ENCODE results near the gene INSL3. TPM values are rescaled to one million over a fixed set of nuclear protein-coding genes. Genes with fewer than 3 reads are reported as not detected.

The INSL3 gene
- total RNA-seq, 2 donors from 2014 or later = 7.6 to 8.3 TPM

DNA sequence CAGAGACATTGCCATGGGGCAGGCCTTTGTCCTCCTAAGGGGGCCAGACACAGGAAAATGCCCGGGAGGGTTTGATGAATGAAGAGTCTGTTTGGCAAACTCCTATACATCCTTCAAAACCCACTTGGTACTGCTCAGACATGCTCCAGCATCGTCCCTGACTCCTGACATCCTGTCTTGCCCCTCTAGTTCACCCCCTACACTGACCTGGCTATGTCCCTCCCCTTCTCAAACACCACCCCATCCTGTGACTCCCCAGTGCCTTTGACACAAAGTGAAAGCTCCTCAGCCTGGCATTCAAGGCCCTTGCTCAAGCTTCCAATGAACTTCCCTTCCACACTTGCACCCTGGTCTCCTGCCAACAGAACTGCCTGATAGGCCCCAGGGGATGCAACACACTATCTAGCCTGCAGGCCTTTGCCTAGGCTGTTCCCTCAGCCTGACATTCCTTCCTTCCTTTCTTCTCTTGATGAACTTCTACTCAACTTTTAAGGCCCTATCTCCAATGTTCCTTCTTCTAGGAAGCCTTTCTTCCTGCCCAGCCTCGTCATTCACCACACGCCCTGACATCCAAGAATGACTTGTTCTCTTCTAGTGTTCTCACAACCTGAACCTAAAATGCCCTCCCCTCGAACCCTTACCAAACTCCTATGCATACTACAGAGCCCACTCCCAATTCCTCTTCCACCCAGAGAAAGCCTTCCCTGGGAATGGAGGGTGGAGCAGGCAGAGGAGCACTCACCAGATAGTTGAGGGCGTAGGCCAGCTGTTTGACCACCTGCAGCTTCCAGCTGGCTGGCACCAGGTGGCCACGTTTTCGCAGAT is 14.1 kb upstream of the INSL3 start:
- Mint-ChIP-seq H3K4me3 (no peak overlapping the region), H3K27ac (peak overlapping the region; percentile 55), H3K36me3 (ENCODE audit: low read depth) (peaks cover 99% of the 10 kb centered on the region), H3K9me3 (no peaks in the 10 kb centered on the region), H3K4me1 (peaks cover 17% of the 10 kb centered on the region), H3K27me3 (no peaks in the 10 kb centered on the region)
- no peak for ATAC-seq (replicated peaks)

DNA sequence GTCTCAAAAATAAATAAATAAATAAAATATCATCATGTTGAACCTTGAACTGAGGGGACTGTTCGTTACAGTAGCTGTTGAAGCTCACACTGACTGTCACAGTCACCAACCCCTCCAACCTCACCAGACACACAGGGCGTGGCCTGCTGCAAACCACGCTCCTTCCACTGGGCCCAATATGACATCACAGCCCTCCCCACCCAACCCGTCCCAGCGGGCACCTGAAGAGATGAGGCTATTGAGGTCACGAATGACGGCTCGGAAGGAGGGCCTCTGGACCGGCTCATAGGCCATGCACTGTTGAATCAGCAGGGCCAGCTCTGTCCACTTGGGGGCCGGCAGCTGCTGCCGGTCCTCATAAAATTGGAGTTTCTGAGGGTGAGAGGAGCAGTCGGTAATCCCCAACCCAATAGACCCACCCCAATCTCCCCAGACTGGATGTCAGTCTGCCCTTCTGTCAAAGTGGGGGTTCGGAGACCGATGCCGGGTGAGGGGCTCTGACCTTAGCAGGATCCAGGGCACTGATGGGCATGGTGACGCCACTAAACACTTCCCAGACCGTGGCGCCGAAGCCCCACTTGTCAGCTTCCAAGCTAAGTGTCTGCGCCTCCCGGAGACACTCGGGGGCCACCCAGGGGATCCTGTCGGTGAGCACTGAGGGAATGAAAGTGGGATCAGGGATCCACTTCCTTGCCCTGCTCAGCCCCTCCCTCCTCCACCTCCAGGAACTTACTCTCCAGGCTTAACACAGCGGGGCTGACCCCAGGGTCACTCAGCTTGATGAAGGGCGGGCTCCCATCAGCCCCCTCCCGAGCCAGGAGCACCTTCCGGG is 13.2 kb upstream of the INSL3 start:
- Mint-ChIP-seq H3K9me3 (no peaks in the 10 kb centered on the region), H3K4me1 (peaks cover 17% of the 10 kb centered on the region), H3K4me3 (no peak overlapping the region), H3K27me3 (no peaks in the 10 kb centered on the region), H3K27ac (peak overlapping the region; percentile 55), H3K36me3 (ENCODE audit: low read depth) (peaks cover 99% of the 10 kb centered on the region)
- ATAC-seq (replicated peaks) = peak; percentile 31

DNA sequence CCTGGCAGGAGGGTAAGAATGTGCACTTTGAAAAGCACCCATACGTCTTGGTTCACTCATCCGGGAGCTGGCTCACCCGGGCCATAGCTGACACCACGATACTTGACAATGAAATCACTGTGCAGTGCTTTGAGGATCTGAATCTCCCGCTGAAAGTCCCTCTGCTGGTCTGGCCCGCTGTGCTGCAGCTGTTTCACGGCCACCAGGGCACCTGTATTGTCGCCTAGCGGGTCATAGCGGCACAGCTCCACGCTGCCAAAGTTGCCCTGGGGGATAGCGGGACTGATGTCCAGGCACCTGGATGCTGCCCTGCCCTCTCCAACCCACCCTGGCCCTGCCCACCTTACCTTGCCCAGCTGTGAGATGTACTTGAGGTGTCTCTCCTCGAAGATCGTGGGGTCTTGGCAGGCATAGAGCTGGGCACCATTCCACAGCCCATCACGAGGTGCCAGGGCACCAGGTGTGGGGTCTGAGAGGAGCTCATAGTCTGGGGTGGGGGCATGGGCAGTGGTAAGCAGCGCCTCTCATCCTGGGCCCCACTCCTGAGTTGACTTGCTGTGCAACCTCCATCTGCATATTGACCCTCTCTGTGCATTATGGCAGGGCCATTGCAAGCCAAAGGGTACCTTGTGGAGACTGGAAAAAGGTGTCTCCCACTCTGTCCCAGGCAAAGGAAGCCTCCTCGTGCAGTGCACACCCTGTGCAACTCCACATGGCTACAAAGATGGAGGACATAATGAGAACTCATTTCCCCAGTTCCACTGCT is 11.3 kb upstream of the INSL3 start:
- peaks cover 17% of the 10 kb centered on the region for H3K4me1 Mint-ChIP-seq
- no peak overlapping the region for H3K27ac Mint-ChIP-seq
- ATAC-seq (replicated peaks) = no peak
- H3K36me3 Mint-ChIP-seq (ENCODE audit: low read depth) = peaks cover 97% of the 10 kb centered on the region
- H3K27me3 Mint-ChIP-seq = no peaks in the 10 kb centered on the region
- no peaks in the 10 kb centered on the region for H3K9me3 Mint-ChIP-seq
- no peak overlapping the region for H3K4me3 Mint-ChIP-seq

DNA sequence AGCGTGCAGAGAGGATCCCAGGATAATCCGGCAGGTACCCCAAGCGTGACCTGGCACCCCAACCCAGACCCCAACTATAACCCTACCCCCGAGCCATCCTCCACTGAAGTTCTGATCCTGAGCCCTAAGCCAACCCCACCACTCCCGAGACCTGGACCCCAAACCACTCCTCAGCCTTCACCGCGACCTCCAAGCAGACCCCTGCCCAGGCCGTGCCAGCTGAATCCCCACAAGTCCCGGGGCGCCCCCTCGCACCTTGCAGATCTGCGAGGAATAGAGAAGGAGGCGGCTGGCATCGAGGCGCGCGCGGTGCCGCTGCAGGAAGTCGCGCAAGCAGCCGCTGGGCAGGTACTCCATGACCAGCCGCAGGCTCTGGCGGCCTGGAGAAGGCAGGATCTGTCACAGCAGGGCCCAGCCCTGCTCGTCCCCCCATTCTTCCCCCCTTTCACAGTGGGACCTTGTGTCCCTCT is 10.1 kb upstream of the INSL3 start:
- no peak overlapping the region for H3K4me3 Mint-ChIP-seq
- H3K9me3 Mint-ChIP-seq = no peaks in the 10 kb centered on the region
- H3K4me1 Mint-ChIP-seq = peaks cover 14% of the 10 kb centered on the region
- H3K27me3 Mint-ChIP-seq = no peaks in the 10 kb centered on the region
- H3K36me3 Mint-ChIP-seq (ENCODE audit: low read depth) = peaks cover 97% of the 10 kb centered on the region
- no peak overlapping the region for H3K27ac Mint-ChIP-seq
- no peak for ATAC-seq (replicated peaks)

DNA sequence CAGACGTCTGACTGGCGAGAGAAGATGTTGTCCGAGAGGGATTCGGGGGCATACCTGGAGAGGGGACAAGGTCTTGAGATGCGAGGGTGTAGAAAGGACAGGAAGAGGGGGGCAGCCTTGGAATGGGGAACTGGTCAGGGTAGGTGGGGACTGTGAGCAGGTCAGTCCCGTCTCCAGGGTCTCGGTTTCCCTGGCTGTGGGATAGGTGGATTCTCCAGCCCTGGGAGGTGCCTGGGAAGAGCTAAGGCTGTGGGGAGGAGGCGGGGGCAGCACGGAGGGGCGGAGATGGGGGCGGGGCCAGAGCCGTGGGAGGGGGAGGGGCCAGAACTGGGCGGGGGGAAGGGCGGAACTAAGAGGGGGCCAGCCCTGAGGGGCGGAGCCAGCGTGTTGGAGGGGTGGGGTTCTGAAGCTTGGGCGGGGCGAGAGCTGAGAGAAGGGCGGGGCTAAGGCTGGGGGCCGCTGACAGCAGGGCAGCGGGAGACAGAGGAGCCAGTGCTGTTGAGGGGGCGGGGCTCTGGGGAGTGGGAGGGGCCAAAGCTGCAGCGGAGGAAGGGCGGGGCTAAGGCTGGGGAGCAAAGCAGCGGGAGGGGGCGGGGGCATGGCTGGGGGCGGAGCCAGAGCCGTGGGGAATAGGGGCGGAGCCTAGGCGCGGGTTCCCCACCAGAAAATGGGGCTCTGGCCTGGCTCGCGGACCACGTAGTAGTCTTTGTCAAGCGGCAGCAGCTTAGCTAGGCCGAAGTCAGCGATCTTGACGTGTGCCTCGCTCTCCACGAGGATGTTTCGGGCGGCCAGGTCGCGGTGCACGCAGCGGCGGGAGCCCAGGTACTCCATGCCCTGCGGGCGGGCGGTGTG is 9.5 kb upstream of the INSL3 start:
- ATAC-seq (replicated peaks) = peak; percentile 71
- no peaks in the 10 kb centered on the region for H3K27me3 Mint-ChIP-seq
- no peak overlapping the region for H3K4me3 Mint-ChIP-seq
- no peak overlapping the region for H3K27ac Mint-ChIP-seq
- no peaks in the 10 kb centered on the region for H3K9me3 Mint-ChIP-seq
- H3K4me1 Mint-ChIP-seq = peaks cover 13% of the 10 kb centered on the region
- peaks cover 97% of the 10 kb centered on the region for H3K36me3 Mint-ChIP-seq (ENCODE audit: low read depth)

DNA sequence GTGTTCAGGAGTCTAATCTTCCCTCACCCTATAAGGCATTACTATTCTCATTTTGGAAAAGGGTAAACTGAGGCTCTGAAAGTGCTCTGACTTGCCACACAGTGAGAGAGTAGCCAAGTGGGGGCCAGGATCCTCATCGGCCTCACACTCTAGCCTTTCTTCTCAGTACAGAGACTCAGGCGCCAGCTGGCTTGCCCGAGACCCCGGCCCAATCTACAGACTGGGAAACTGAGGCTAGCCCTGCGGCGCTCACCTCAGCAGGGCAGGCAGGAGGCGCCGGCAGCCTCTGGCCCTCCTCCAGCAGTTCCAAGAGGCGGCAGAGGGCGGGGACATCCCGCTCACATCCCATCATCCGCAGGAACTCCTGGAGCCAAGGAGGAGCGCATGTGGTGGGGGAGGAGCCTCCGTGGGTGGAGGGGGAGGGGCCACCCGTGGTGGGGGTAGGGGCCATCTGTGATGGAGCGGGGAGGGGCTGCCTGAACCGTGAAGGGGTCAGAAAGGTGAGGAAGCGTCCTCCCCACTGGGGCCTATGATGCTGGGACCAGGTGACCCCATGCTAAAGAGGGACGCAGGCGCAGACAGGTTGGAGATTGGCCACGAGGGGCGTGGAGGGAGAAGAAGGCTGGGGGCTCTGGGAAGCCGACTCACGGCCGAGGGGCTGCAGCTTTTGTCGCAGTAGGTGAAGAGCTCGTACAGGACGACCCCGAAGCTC is 8.7 kb upstream of the INSL3 start:
- Mint-ChIP-seq H3K36me3 (ENCODE audit: low read depth) (peaks cover 97% of the 10 kb centered on the region), H3K9me3 (no peaks in the 10 kb centered on the region), H3K4me3 (no peak overlapping the region), H3K4me1 (peaks cover 6% of the 10 kb centered on the region), H3K27me3 (no peaks in the 10 kb centered on the region), H3K27ac (no peak overlapping the region)
- ATAC-seq (replicated peaks) = no peak

DNA sequence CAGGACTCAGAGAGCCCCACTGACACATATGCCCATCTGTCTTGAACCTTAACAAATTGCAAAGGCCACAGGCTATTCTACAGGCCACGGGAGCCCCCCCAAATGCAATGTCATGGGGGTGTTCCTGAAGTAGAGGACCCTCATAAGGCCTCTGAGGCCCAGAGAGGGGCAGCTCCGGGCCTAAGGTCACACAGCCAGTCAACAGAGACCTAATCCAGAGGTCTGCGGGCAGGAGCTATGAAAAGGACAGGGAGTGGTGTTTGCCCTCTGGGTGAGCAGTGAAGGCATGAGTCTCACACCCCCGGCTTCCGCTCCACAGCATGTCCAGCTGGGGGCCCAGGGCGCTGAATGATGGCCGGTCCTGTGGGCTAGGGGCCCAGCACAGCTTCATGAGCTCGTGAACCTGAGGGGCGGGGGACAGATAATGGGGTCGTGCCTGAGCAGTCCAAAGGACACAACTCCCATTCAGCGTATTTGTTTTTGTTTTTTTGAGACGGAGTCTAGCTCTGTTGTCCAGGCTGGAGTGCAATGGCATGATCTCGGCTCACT is 5.3 kb upstream of the INSL3 start:
- Mint-ChIP-seq H3K27ac (no peak overlapping the region), H3K27me3 (no peaks in the 10 kb centered on the region), H3K9me3 (no peaks in the 10 kb centered on the region), H3K36me3 (ENCODE audit: low read depth) (peaks cover 79% of the 10 kb centered on the region), H3K4me1 (peaks cover 6% of the 10 kb centered on the region), H3K4me3 (no peak overlapping the region)
- no peak for ATAC-seq (replicated peaks)

DNA sequence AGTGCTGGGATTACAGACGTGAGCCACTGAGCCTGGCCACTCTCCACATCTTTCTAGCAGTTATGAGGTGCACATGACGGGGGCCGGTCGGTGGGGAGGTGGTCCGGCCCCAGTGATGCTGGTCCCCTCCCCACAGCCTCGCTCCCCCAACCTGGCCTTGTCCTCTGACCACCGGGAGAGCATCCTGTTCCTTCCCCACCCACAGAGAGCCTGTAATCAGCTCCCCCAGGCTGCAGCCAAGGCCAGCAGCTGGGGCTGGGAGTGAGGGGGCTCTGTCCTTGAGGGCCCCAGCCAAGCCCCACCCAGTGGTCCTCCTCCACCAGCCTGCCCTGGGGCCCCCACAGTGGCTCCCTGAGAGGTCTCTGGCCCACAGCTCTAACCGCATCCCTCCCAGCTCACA is 3.0 kb upstream of the INSL3 start:
- no peaks in the 10 kb centered on the region for H3K27me3 Mint-ChIP-seq
- peaks cover 6% of the 10 kb centered on the region for H3K4me1 Mint-ChIP-seq
- H3K36me3 Mint-ChIP-seq (ENCODE audit: low read depth) = peaks cover 56% of the 10 kb centered on the region
- ATAC-seq (replicated peaks) = peak; percentile 17
- peak overlapping the region; percentile 46 for H3K27ac Mint-ChIP-seq
- H3K4me3 Mint-ChIP-seq = no peak overlapping the region
- no peaks in the 10 kb centered on the region for H3K9me3 Mint-ChIP-seq

DNA sequence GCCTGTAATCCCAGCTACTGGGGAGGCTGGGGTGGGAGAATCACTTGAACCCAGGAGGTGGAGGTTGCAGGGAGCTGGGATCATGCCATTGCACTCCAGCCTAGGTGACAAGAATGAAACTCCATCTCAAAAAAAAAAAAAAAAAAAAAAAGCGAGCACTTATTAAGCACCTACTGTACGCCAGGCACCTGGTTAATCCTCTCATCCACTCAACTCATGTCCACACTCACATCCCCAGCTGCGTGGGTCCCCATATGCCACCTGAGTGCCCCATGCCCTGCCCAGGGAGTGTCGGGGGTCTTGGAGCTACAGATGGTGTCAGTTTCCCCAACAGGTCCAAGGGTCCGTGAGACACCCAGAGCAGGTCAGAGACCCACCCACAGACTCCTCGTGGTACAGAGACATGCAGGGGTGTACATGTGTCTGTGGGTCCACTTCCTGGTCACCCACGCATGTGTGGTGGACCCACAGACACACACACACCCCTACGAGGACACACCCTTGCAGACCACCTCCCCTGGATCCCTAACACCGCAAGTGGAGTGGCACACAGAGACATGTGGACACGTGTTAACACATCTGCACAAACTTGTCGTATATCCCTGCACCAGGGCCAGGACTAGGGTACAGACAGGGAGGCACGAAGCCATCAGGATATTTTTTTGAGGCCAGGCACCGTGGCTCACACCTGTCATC is 3.5 kb downstream of the INSL3 start:
- no peak for ATAC-seq (replicated peaks)
- no peaks in the 10 kb centered on the region for H3K27me3 Mint-ChIP-seq
- no peaks in the 10 kb centered on the region for H3K9me3 Mint-ChIP-seq
- H3K4me3 Mint-ChIP-seq = no peak overlapping the region
- H3K4me1 Mint-ChIP-seq = no peaks in the 10 kb centered on the region
- H3K36me3 Mint-ChIP-seq (ENCODE audit: low read depth) = peaks cover 5% of the 10 kb centered on the region
- H3K27ac Mint-ChIP-seq = no peak overlapping the region

DNA sequence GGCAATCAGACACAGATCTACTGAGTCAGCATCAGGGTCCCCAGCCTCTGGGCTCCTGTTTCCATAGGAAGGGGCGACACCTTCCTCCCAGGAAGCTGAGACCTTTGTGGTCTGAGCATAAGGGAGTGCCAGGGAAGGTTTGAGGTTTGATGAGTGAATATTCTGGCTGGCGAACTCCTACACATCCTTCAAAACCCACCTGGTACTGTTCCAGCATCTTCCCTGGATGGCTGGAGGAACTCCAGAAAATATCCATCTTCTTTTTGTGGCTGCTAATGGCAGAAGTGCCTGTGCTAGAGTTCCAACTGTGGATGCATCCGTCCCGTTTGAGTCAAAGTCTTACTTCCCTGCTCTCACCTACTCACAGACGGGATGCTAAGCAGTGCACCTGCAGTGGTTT is 9.2 kb downstream of the INSL3 start:
- peak overlapping the region; percentile 33 for H3K27ac Mint-ChIP-seq
- no peak for ATAC-seq (replicated peaks)
- peaks cover 5% of the 10 kb centered on the region for H3K36me3 Mint-ChIP-seq (ENCODE audit: low read depth)
- H3K9me3 Mint-ChIP-seq = no peaks in the 10 kb centered on the region
- H3K4me1 Mint-ChIP-seq = no peaks in the 10 kb centered on the region
- H3K27me3 Mint-ChIP-seq = no peaks in the 10 kb centered on the region
- H3K4me3 Mint-ChIP-seq = no peak overlapping the region

DNA sequence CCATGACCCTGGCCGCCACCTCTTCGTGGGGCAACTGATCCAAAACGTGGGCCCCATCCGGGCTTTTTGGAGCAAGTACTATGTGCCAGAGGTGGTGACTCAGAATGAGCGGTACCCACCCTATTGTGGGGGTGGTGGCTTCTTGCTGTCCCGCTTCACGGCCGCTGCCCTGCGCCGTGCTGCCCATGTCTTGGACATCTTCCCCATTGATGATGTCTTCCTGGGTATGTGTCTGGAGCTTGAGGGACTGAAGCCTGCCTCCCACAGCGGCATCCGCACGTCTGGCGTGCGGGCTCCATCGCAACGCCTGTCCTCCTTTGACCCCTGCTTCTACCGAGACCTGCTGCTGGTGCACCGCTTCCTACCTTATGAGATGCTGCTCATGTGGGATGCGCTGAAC is 9.6 kb downstream of the INSL3 start:
- H3K27ac Mint-ChIP-seq = no peak overlapping the region
- no peak overlapping the region for H3K4me3 Mint-ChIP-seq
- peaks cover 5% of the 10 kb centered on the region for H3K36me3 Mint-ChIP-seq (ENCODE audit: low read depth)
- no peaks in the 10 kb centered on the region for H3K27me3 Mint-ChIP-seq
- H3K9me3 Mint-ChIP-seq = no peaks in the 10 kb centered on the region
- no peaks in the 10 kb centered on the region for H3K4me1 Mint-ChIP-seq
- ATAC-seq (replicated peaks) = no peak

DNA sequence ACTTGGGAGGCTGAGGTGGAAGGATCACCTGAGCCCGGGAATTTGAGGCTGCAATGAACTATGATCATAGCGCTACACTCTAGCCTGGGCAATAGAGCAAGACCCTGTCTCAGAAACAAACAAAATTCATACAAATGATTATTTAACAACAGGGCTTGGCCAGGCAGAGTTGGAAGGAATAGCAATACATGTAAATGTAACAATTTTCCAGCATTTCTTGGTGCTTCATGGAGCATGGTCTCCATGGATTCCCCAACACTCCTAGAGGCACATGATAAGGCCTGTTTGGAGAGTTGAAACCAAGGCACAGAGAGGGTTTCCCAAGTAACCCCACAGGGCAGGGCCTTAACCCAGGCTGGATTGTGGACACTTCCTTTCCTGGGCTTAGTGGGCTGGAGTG is 10.2 kb downstream of the INSL3 start:
- H3K36me3 Mint-ChIP-seq (ENCODE audit: low read depth) = peaks cover under 1% of the 10 kb centered on the region
- H3K27me3 Mint-ChIP-seq = no peaks in the 10 kb centered on the region
- H3K9me3 Mint-ChIP-seq = no peaks in the 10 kb centered on the region
- H3K4me3 Mint-ChIP-seq = no peak overlapping the region
- no peak for ATAC-seq (replicated peaks)
- no peaks in the 10 kb centered on the region for H3K4me1 Mint-ChIP-seq
- H3K27ac Mint-ChIP-seq = no peak overlapping the region

Measured in activated T-helper 17 cell treated with anti-CD3 and anti-CD28 coated beads, Interleukin-2, amount 50 U/mL, for 72 hours (primary cell).